H9 (cell line): ENCODE results near the gene SH3GL2. TPM values are rescaled to one million over a fixed set of nuclear protein-coding genes. Genes with fewer than 3 reads are reported as not detected.

Experiments used
- DNase-seq: peaks from one replicate; pipeline ENCODE4 v3.0.0-alpha.2; 2017
- H2AFZ ChIP-seq: one replicate; pipeline ENCODE4 v1.6.1; 2013; ENCODE audit warnings: mild to moderate bottlenecking, low read length, control low read depth, moderate library complexity
- H2AK5ac ChIP-seq: 2 replicates; pipeline ENCODE4 v1.6.1; 2013; ENCODE audit warnings: low read length, control low read depth, mixed read lengths; ENCODE audit not compliant: insufficient read length
- H2BK120ac ChIP-seq: one replicate; pipeline ENCODE4 v1.6.1; 2013; ENCODE audit warnings: low read depth, mild to moderate bottlenecking, low read length, control low read depth, inconsistent platforms; ENCODE audit not compliant: poor library complexity, severe bottlenecking
- H2BK12ac ChIP-seq: 2 replicates; pipeline ENCODE4 v1.6.1; 2013; ENCODE audit warnings: low read length, control low read depth, mixed read lengths, low read depth; ENCODE audit not compliant: insufficient read length
- H2BK15ac ChIP-seq: 2 replicates; pipeline ENCODE4 v1.6.1; 2013; ENCODE audit warnings: low read depth, low read length, control low read depth
- H2BK20ac ChIP-seq: one replicate; pipeline ENCODE4 v1.6.1; 2013; ENCODE audit warnings: low read depth, mild to moderate bottlenecking, low read length, control low read depth, inconsistent platforms; ENCODE audit not compliant: poor library complexity, severe bottlenecking
- H2BK5ac ChIP-seq: 2 replicates; pipeline ENCODE4 v1.6.1; 2013; ENCODE audit warnings: low read length, control low read depth, mixed read lengths; ENCODE audit not compliant: insufficient read length
- H3K14ac ChIP-seq: 2 replicates; pipeline ENCODE4 v1.6.1; 2013; ENCODE audit warnings: low read length, control low read depth; ENCODE audit not compliant: insufficient read depth
- H3K18ac ChIP-seq: 2 replicates; pipeline ENCODE4 v1.6.1; 2013; ENCODE audit warnings: low read depth, mild to moderate bottlenecking, mixed read lengths, low read length, control low read depth; ENCODE audit not compliant: insufficient read length
- H3K23ac ChIP-seq: 2 replicates; pipeline ENCODE4 v1.6.1; 2013; ENCODE audit warnings: low read length, control low read depth, mixed read lengths, low read depth; ENCODE audit not compliant: insufficient read length
- H3K23me2 ChIP-seq: 2 replicates; pipeline ENCODE4 v1.6.1; 2013; ENCODE audit warnings: low read depth, mild to moderate bottlenecking, mixed read lengths, low read length, control low read depth; ENCODE audit not compliant: insufficient read length, poor library complexity, severe bottlenecking
- H3K27ac ChIP-seq: 2 replicates; pipeline ENCODE4 v1.5.1; 2013; ENCODE audit warnings: low read length, control low read depth, mixed read lengths, low read depth; ENCODE audit not compliant: insufficient read length
- H3K27me3 ChIP-seq: 2 replicates; pipeline ENCODE4 v1.6.1; 2013; ENCODE audit warnings: low read length, control low read depth, inconsistent platforms; ENCODE audit not compliant: insufficient read depth
- H3K4ac ChIP-seq: 2 replicates; pipeline ENCODE4 v1.6.1; 2013; ENCODE audit warnings: low read depth, mild to moderate bottlenecking, control low read depth, inconsistent platforms, low read length, moderate library complexity
- H3K4me1 ChIP-seq: 2 replicates; pipeline ENCODE4 v1.6.1; 2013; ENCODE audit warnings: low read length, control low read depth, inconsistent platforms; ENCODE audit not compliant: insufficient read depth
- H3K4me2 ChIP-seq: 2 replicates; pipeline ENCODE4 v1.6.1; 2013; ENCODE audit warnings: low read length, control low read depth, mixed read lengths; ENCODE audit not compliant: insufficient read length, insufficient read depth
- H3K56ac ChIP-seq: 2 replicates; pipeline ENCODE4 v1.6.1; 2013; ENCODE audit warnings: low read depth, mild to moderate bottlenecking, mixed read lengths, low read length, control low read depth; ENCODE audit not compliant: insufficient read length
- H3K79me1 ChIP-seq: 2 replicates; pipeline ENCODE4 v1.6.1; 2013; ENCODE audit warnings: low read depth, mild to moderate bottlenecking, moderate library complexity, low read length, control low read depth, inconsistent platforms; ENCODE audit not compliant: insufficient read depth, poor library complexity, severe bottlenecking
- H3K79me2 ChIP-seq: 2 replicates; pipeline ENCODE4 v1.6.1; 2013; ENCODE audit warnings: low read length, control low read depth, inconsistent platforms; ENCODE audit not compliant: insufficient read depth
- H3K9ac ChIP-seq: 2 replicates; pipeline ENCODE4 v1.6.1; 2013; ENCODE audit warnings: low read length, control low read depth, mixed read lengths; ENCODE audit not compliant: insufficient read length; ENCODE audit errors: extremely low read depth
- H3K9me3 ChIP-seq: one replicate; pipeline ENCODE4 v1.6.1; 2013; ENCODE audit warnings: low read depth, low read length, inconsistent platforms; ENCODE audit not compliant: control insufficient read depth
- H3T11ph ChIP-seq: one replicate; pipeline ENCODE4 v1.6.1; 2013; ENCODE audit warnings: mild to moderate bottlenecking, low read length, control low read depth, inconsistent platforms
- H4K20me1 ChIP-seq: one replicate; pipeline ENCODE4 v1.6.1; 2013; ENCODE audit not compliant: control insufficient read depth, insufficient read length, insufficient read depth
- H4K5ac ChIP-seq: 2 replicates; pipeline ENCODE4 v1.6.1; 2013; ENCODE audit warnings: low read depth, mild to moderate bottlenecking, mixed read lengths, low read length, control low read depth; ENCODE audit not compliant: insufficient read length
- H4K8ac ChIP-seq: replicated peaks from 2 replicates; pipeline ENCODE4 v1.6.1; 2013; ENCODE audit warnings: low read length, control low read depth, mixed read lengths, low read depth; ENCODE audit not compliant: insufficient read length
- H4K91ac ChIP-seq: 2 replicates; pipeline ENCODE4 v1.6.1; 2013; ENCODE audit warnings: low read depth, mild to moderate bottlenecking, moderate library complexity, mixed read lengths, low read length, control low read depth; ENCODE audit not compliant: insufficient read length
- H3K27ac Mint-ChIP-seq, 3 experiments: 2 replicates in 2 of 3; 3 replicates in 1 of 3; pipeline ENCODE4 v1.8.0; 2020 to 2021; ENCODE audit warnings: mixed read lengths in 3 of 3, mild to moderate bottlenecking in 1 of 3, moderate library complexity in 1 of 3
- H3K27me3 Mint-ChIP-seq: 2 replicates; pipeline ENCODE4 v1.8.0; 2021; ENCODE audit warnings: low read depth, mild to moderate bottlenecking, moderate library complexity, mixed read lengths
- H3K36me3 Mint-ChIP-seq, 3 experiments: 2 replicates in 2 of 3; 3 replicates in 1 of 3; pipeline ENCODE4 v1.8.0; 2020 to 2021; ENCODE audit warnings: low read depth in 3 of 3, mixed read lengths in 3 of 3; ENCODE audit not compliant: insufficient read depth in 1 of 3
- H3K4me1 Mint-ChIP-seq, 2 experiments: 2 replicates each; pipeline ENCODE4 v1.8.0; 2020; ENCODE audit warnings: mixed read lengths in 2 of 2
- H3K4me3 Mint-ChIP-seq, 2 experiments: 2 replicates in 1 of 2; 3 replicates in 1 of 2; pipeline ENCODE4 v1.8.0; 2020 to 2021; ENCODE audit warnings: mild to moderate bottlenecking in 2 of 2, mixed read lengths in 2 of 2, moderate library complexity in 1 of 2
- H3K9me3 Mint-ChIP-seq, 2 experiments: 2 replicates in 1 of 2; 3 replicates in 1 of 2; pipeline ENCODE4 v1.8.0; 2020; ENCODE audit warnings: mild to moderate bottlenecking in 2 of 2, mixed read lengths in 2 of 2, moderate library complexity in 1 of 2
- WGBS: extraction: QIAGEN DNeasy Blood & Tissue Kit; methylation state at CpG from one replicate; pipeline ENCODE4 v1.1.7; 2013; ENCODE audit warnings: missing lambda C conversion rate, low lambda C conversion rate, mixed read lengths; ENCODE audit not compliant: insufficient read length; ENCODE audit errors: extremely low coverage; 5-methylcytosine and 5-hydroxymethylcytosine counted together
- total RNA-seq: library from RNA; stranded (reverse); gene quantifications from 2 replicates; pipeline ENCODE4 v1.2.1, GENCODE V29; 2021
- TF ChIP-seq, protein P1 (sequence below): fragments of 200-600 bp; sonication (generic); conservative IDR thresholded peaks from 3 replicates; pipeline ENCODE4 v1.8.0; 2021; ENCODE audit warnings: antibody characterized with exemption, mild to moderate bottlenecking

SH3GL2 gene
- total RNA-seq, 1 experiment from 2014 or later: 6.5 TPM

DNA sequence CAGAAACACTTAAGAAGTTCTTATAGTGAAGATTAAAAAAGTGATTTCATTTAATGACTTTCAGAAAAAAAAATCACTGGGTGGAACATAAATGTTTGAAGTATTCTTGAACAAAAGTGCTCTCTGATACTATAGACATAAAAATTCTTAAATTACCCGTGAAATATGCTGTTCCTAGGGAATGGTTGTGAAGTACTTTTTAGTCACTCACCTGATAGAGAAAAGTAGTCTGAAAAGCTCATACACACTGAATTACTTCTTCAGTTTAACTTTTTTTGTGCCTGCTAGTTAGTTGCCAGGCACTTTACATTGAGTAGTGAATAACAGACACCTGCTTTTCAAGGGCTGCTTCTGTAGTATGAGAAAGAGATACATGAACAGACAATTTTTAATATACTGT is 78.0 kb downstream of the SH3GL2 start:
- no peaks in the 10 kb centered on the region for H3K79me1 ChIP-seq
- H3K36me3 Mint-ChIP-seq: no peaks in the 10 kb centered on the region
- no peak overlapping the region for H4K91ac ChIP-seq
- H3K27me3 Mint-ChIP-seq: no peaks in the 10 kb centered on the region
- H3K4me2 ChIP-seq: no peak overlapping the region
- no peak overlapping the region for H2AK5ac ChIP-seq
- no CpG with 5 or more reads among the region's 1 CpG for WGBS
- H3K18ac ChIP-seq: no peak overlapping the region
- no peak overlapping the region for H3K4ac ChIP-seq
- H3K27ac ChIP-seq: no peak overlapping the region
- H4K8ac ChIP-seq: no peak overlapping the region
- no peak overlapping the region for H3K14ac ChIP-seq
- no peaks in the 10 kb centered on the region for H3K9me3 Mint-ChIP-seq
- peaks cover 3 to 13% of the 10 kb centered on the region in 2 experiments; a peak in 3 of 4 replicates for H3K4me1 Mint-ChIP-seq
- no peaks in the 10 kb centered on the region for H3K27me3 ChIP-seq
- H3K4me1 ChIP-seq: peaks cover 4% of the 10 kb centered on the region; the same call in 1 of the 2 replicates
- no peaks in the 10 kb centered on the region for H3K23me2 ChIP-seq
- no peak overlapping the region for H2AFZ ChIP-seq
- no peaks in the 10 kb centered on the region for H3K79me2 ChIP-seq
- no peak overlapping the region for H2BK12ac ChIP-seq
- no peak for DNase-seq
- no peak overlapping the region for H2BK120ac ChIP-seq
- no peak overlapping the region for H4K5ac ChIP-seq
- no peaks in the 10 kb centered on the region for H3K9me3 ChIP-seq
- no peak overlapping the region for H3K27ac Mint-ChIP-seq
- H3K4me3 Mint-ChIP-seq: no peak overlapping the region
- no peak overlapping the region for H3K9ac ChIP-seq
- no peak overlapping the region for H2BK20ac ChIP-seq
- no peak overlapping the region for H3K23ac ChIP-seq
- no peak overlapping the region for H3T11ph ChIP-seq
- H4K20me1 ChIP-seq: no peaks in the 10 kb centered on the region
- no peak overlapping the region for H2BK5ac ChIP-seq
- H3K56ac ChIP-seq: no peak overlapping the region
- no peak overlapping the region for H2BK15ac ChIP-seq
- TF ChIP-seq, protein P1, sequence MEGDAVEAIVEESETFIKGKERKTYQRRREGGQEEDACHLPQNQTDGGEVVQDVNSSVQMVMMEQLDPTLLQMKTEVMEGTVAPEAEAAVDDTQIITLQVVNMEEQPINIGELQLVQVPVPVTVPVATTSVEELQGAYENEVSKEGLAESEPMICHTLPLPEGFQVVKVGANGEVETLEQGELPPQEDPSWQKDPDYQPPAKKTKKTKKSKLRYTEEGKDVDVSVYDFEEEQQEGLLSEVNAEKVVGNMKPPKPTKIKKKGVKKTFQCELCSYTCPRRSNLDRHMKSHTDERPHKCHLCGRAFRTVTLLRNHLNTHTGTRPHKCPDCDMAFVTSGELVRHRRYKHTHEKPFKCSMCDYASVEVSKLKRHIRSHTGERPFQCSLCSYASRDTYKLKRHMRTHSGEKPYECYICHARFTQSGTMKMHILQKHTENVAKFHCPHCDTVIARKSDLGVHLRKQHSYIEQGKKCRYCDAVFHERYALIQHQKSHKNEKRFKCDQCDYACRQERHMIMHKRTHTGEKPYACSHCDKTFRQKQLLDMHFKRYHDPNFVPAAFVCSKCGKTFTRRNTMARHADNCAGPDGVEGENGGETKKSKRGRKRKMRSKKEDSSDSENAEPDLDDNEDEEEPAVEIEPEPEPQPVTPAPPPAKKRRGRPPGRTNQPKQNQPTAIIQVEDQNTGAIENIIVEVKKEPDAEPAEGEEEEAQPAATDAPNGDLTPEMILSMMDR: no peak
